Activated CD8-positive, alpha-beta memory T cell treated with anti-CD3 and anti-CD28 coated beads for 36 hours (primary cell): Measurements from ENCODE around the gene ZNF81. TPM values are rescaled to one million over a fixed set of nuclear protein-coding genes. Genes with fewer than 3 reads are reported as not detected.
"Not testable (repeated sequence)": the region's sequence is repeated elsewhere in the genome, so short reads cannot be mapped to it uniquely, and the experiment has no call there.

Source experiments
- CTCF ChIA-PET: fragments of 350-600 bp; sonication (Branson Sonifier 250); formaldehyde crosslinking; loops from one replicate; lab custom pipeline; 2021; ENCODE audit warnings: antibody characterized with exemption; lab: Charles Lee
- POLR2A ChIA-PET: fragments of 350-600 bp; sonication (Branson Sonifier 250); formaldehyde crosslinking; loops from one replicate; lab custom pipeline; 2021; ENCODE audit warnings: antibody characterized with exemption; lab: Charles Lee
- total RNA-seq, 2 experiments: library from RNA; stranded (reverse); gene quantifications; one replicate each; pipeline ENCODE4 v1.2.3, GENCODE V29; 2021

ZNF81 gene
- total RNA-seq: 1 to 10 TPM; 5.5 to 5.7 TPM

GRCh38 chrX:47836164-47837072, at the start of gene ZNF81:
Gene ZNF81 (plus strand): TSS chrX:47836902. CDS start chrX:47846268, 9,366 bp downstream.
- ChIA-PET CTCF (interaction anchor here (0.8 to 1.8 kb wide), 2 partner anchors 18 to 191 kb away, joined by 3 to 8 read pairs; no protein-coding TSS in a partner anchor), POLR2A (interaction anchor here (1.6 kb wide), 1 partner anchor 174 kb away, joined by 6 read pairs; no protein-coding TSS in a partner anchor)

- ChIA-PET POLR2A (no interaction called here), CTCF (no interaction called here)
Measured at GRCh38 chrX:47796433-47796906, 40.2 kb upstream of the ZNF81 start.

GRCh38 chrX:47797084-47797483, 39.6 kb upstream of the ZNF81 start:
- POLR2A ChIA-PET: no interaction called here
- CTCF ChIA-PET: no interaction called here

- CTCF ChIA-PET: no interaction called here
- POLR2A ChIA-PET: no interaction called here
Measured at GRCh38 chrX:47798861-47799260, 37.8 kb upstream of the ZNF81 start.

GRCh38 chrX:47802589-47802988, 34.1 kb upstream of the ZNF81 start:
- POLR2A ChIA-PET: no interaction called here
- CTCF ChIA-PET: no interaction called here

GRCh38 chrX:47803103-47803502, 33.6 kb upstream of the ZNF81 start:
- CTCF ChIA-PET, POLR2A ChIA-PET: not testable (repeated sequence)

- POLR2A ChIA-PET: no interaction called here
- CTCF ChIA-PET: no interaction called here
Measured at GRCh38 chrX:47804315-47804714, 32.4 kb upstream of the ZNF81 start.

- POLR2A ChIA-PET: not testable (repeated sequence)
- CTCF ChIA-PET: interaction anchor here (0.7 kb wide), 1 partner anchor 9 kb away, joined by 3 read pairs; no protein-coding TSS in a partner anchor
Measured at GRCh38 chrX:47805844-47806243, 30.9 kb upstream of the ZNF81 start.

- CTCF ChIA-PET, POLR2A ChIA-PET: not testable (repeated sequence)
Measured at GRCh38 chrX:47806415-47807271, 30.1 kb upstream of the ZNF81 start.

GRCh38 chrX:47807272-47807538, 29.5 kb upstream of the ZNF81 start:
- POLR2A ChIA-PET, CTCF ChIA-PET: not testable (repeated sequence)

- CTCF ChIA-PET: no interaction called here
- POLR2A ChIA-PET: no interaction called here
Measured at GRCh38 chrX:47807548-47807947, 29.2 kb upstream of the ZNF81 start.

GRCh38 chrX:47808904-47809788, 27.6 kb upstream of the ZNF81 start:
- ChIA-PET CTCF (no interaction called here), POLR2A (no interaction called here)

GRCh38 chrX:47814851-47815250, 21.9 kb upstream of the ZNF81 start:
- POLR2A ChIA-PET: no interaction called here

GRCh38 chrX:47815901-47816845, 20.5 kb upstream of the ZNF81 start:
- CTCF ChIA-PET: no interaction called here
- POLR2A ChIA-PET: no interaction called here

More at GRCh38 chrX:47814851-47815250, 21.9 kb upstream of the ZNF81 start:
- CTCF ChIA-PET: interaction anchor here (0.9 kb wide), 1 partner anchor 10 kb away, joined by 3 read pairs; no protein-coding TSS in a partner anchor

- CTCF ChIA-PET: no interaction called here
Measured at GRCh38 chrX:47817421-47817820, 19.3 kb upstream of the ZNF81 start.

GRCh38 chrX:47817897-47818296, 18.8 kb upstream of the ZNF81 start:
- ChIA-PET POLR2A (no interaction called here), CTCF (no interaction called here)

More at GRCh38 chrX:47817421-47817820, 19.3 kb upstream of the ZNF81 start:
- POLR2A ChIA-PET: no interaction called here

- ChIA-PET CTCF (interaction anchor here (1.4 kb wide), 1 partner anchor 198 kb away, joined by 4 read pairs; no protein-coding TSS in a partner anchor), POLR2A (no interaction called here)
Measured at GRCh38 chrX:47828984-47829383, 7.7 kb upstream of the ZNF81 start.

GRCh38 chrX:47831788-47832187, 4.9 kb upstream of the ZNF81 start:
- ChIA-PET POLR2A (no interaction called here), CTCF (interaction anchor here (0.7 to 1.4 kb wide), 2 partner anchors 9 to 196 kb away, joined by 3 read pairs; no protein-coding TSS in a partner anchor)
